GM12878 (cell line): Measurements from ENCODE around the gene PLD5.

Source experiments
- BHLHE40 ChIP-seq, 2 experiments: fragments of 450-650 bp in 1 of 2; IDR thresholded peaks; 2 replicates each; pipeline ENCODE4 v1.6.1; 2011 to 2017; ENCODE audit warnings: low read depth in 2 of 2, borderline replicate concordance in 1 of 2, improper control_type of control experiment in 1 of 2, low read length in 1 of 2, mild to moderate bottlenecking in 1 of 2
- BRCA1 ChIP-seq: IDR thresholded peaks from 2 replicates; pipeline ENCODE4 v1.6.1; 2011; ENCODE audit warnings: low read depth, low read length, improper control_type of control experiment
- CTCF ChIP-seq, 3 experiments: IDR thresholded peaks in 2 of 3; conservative IDR thresholded peaks in 1 of 3; 2 replicates each; pipeline ENCODE4 v1.5.1; 2011; ENCODE audit warnings: low read depth in 3 of 3, low read length in 3 of 3, mild to moderate bottlenecking in 3 of 3, control low read depth in 2 of 3, moderate library complexity in 2 of 3, inconsistent platforms in 1 of 3, mixed read lengths in 1 of 3; ENCODE audit not compliant: control insufficient read depth in 2 of 3, insufficient read depth in 1 of 3; ENCODE audit errors: extremely low read depth in 1 of 3
- NRF1 ChIP-seq: conservative IDR thresholded peaks from 2 replicates; pipeline ENCODE4 v1.6.1; 2011; ENCODE audit warnings: mild to moderate bottlenecking, low read depth, low read length, improper control_type of control experiment
- SPI1 ChIP-seq: IDR thresholded peaks from 2 replicates; pipeline ENCODE4 v1.6.1; 2011; ENCODE audit warnings: low read depth, mild to moderate bottlenecking, low read length, moderate library complexity, borderline replicate concordance; ENCODE audit not compliant: insufficient read depth

- TF ChIP-seq BRCA1 (no peak), BHLHE40 (IDR thresholded peaks at IDR 0.05; ENCODE audit: borderline replicate concordance in 1 of 2, low read depth in 2 of 2, low read length in 1 of 2) (no peak), CTCF (IDR thresholded peaks at IDR 0.05 in 2 of 3, conservative IDR thresholded peaks at IDR 0.05 in 1 of 3; ENCODE audit: control insufficient read depth in 2 of 3, extremely low read depth in 1 of 3, insufficient read depth in 1 of 3, low read depth in 3 of 3, low read length in 3 of 3) (no peak), NRF1 (no peak), SPI1 (no peak)
These were observed 345.4 kb downstream of the PLD5 start for GRCh38 chr1:242178924-242179708.
